Measurements from ENCODE around the gene SCGB1C1. TPM values are rescaled to one million over a fixed set of nuclear protein-coding genes. Genes with fewer than 3 reads are reported as not detected.

SCGB1C1 gene
- total RNA-seq, 1 donor from 2014 or later: not detected

GRCh38 chr11:235180-235579 lies 42.3 kb downstream of the SCGB1C1 start:
- Histone ChIP-seq H3K9me3 (ENCODE audit: low read depth) (no peaks in the 10 kb centered on the region), H3K27ac (no peak overlapping the region), H3K36me3 (no peaks in the 10 kb centered on the region), H3K4me3 (peak overlapping the region; percentile 70), H3K4me2 (peak overlapping the region; percentile 91), H3K9ac (peak overlapping the region; percentile 54), H2AFZ (replicated peaks) (no peak overlapping the region), H3K4me1 (peaks cover 12% of the 10 kb centered on the region), H4K20me1 (ENCODE audit: low read depth) (peaks cover 11% of the 10 kb centered on the region), H3K27me3 (no peaks in the 10 kb centered on the region), H3F3A (ENCODE audit: low read depth) (peaks cover 12% of the 10 kb centered on the region), H3K79me2 (ENCODE audit: low read depth) (peaks cover 43% of the 10 kb centered on the region)
- TF ChIP-seq EZH2 (IDR thresholded peaks at IDR 0.05) (no peak), EZH2phosphoT487 (IDR thresholded peaks at IDR 0.05) (no peak), CTCF (IDR thresholded peaks at IDR 0.05) (no peak)
- H3K27me3 Mint-ChIP-seq (ENCODE audit: insufficient read depth, low read depth): peaks cover 4% of the 10 kb centered on the region
- H3K4me3 Mint-ChIP-seq: peak overlapping the region; percentile 97
- H3K36me3 Mint-ChIP-seq: peaks cover 4% of the 10 kb centered on the region
- H3K4me1 Mint-ChIP-seq: peaks cover 23% of the 10 kb centered on the region
- H3K27ac Mint-ChIP-seq: no peak overlapping the region
- no peaks in the 10 kb centered on the region for H3K9me3 Mint-ChIP-seq
- DNase-seq (ENCODE audit: low spot score): no peak

GRCh38 chr11:235609-235996 lies 42.7 kb downstream of the SCGB1C1 start:
- Histone ChIP-seq H3K27me3 (no peaks in the 10 kb centered on the region), H2AFZ (replicated peaks) (peak overlapping the region; percentile 30), H3K9me3 (ENCODE audit: low read depth) (no peaks in the 10 kb centered on the region), H3F3A (ENCODE audit: low read depth) (peaks cover 12% of the 10 kb centered on the region), H4K20me1 (ENCODE audit: low read depth) (peaks cover 11% of the 10 kb centered on the region), H3K79me2 (ENCODE audit: low read depth) (peaks cover 46% of the 10 kb centered on the region), H3K4me2 (peak overlapping the region; percentile 91), H3K36me3 (no peaks in the 10 kb centered on the region), H3K9ac (peak overlapping the region; percentile 54), H3K27ac (no peak overlapping the region), H3K4me1 (peaks cover 12% of the 10 kb centered on the region), H3K4me3 (peak overlapping the region; percentile 70)
- Mint-ChIP-seq H3K9me3 (no peaks in the 10 kb centered on the region), H3K4me3 (peak overlapping the region; percentile 97), H3K4me1 (peaks cover 23% of the 10 kb centered on the region), H3K27me3 (ENCODE audit: insufficient read depth, low read depth) (peaks cover 4% of the 10 kb centered on the region), H3K36me3 (peaks cover 2% of the 10 kb centered on the region), H3K27ac (peak overlapping the region; percentile 72)
- TF ChIP-seq EZH2 (IDR thresholded peaks at IDR 0.05): no peak
- TF ChIP-seq EZH2phosphoT487 (IDR thresholded peaks at IDR 0.05): no peak
- no peak for TF ChIP-seq CTCF (IDR thresholded peaks at IDR 0.05)
- DNase-seq (ENCODE audit: low spot score): no peak

GRCh38 chr11:235997-236773 lies 43.3 kb downstream of the SCGB1C1 start, which contains the start of gene SIRT3:
SIRT3 (minus strand) TSS chr11:236342; CDS start chr11:236328, 14 bp downstream.
- Mint-ChIP-seq H3K36me3 (peaks cover 2% of the 10 kb centered on the region), H3K27me3 (ENCODE audit: insufficient read depth, low read depth) (peaks cover 4% of the 10 kb centered on the region), H3K4me1 (peaks cover 23% of the 10 kb centered on the region), H3K9me3 (no peaks in the 10 kb centered on the region), H3K4me3 (peak within 1 kb of the TSS; percentile 97), H3K27ac (peak within 1 kb of the TSS; percentile 94)
- no peaks in the 10 kb centered on the region for H3K9me3 ChIP-seq (ENCODE audit: low read depth)
- H3K4me1 ChIP-seq: peaks cover 12% of the 10 kb centered on the region
- peaks cover 46% of the 10 kb centered on the region for H3K79me2 ChIP-seq (ENCODE audit: low read depth)
- peak within 1 kb of the TSS; percentile 89 for H3K4me3 ChIP-seq
- H2AFZ ChIP-seq (replicated peaks): peak within 1 kb of the TSS; percentile 90
- H3K9ac ChIP-seq: peak within 1 kb of the TSS; percentile 65
- no peaks in the 10 kb centered on the region for H3K36me3 ChIP-seq
- H3K27me3 ChIP-seq: no peaks in the 10 kb centered on the region
- peak within 1 kb of the TSS; percentile 80 for H3K27ac ChIP-seq
- peaks cover 12% of the 10 kb centered on the region for H3F3A ChIP-seq (ENCODE audit: low read depth)
- peaks cover 11% of the 10 kb centered on the region for H4K20me1 ChIP-seq (ENCODE audit: low read depth)
- H3K4me2 ChIP-seq: peak within 1 kb of the TSS; percentile 98
- peak; percentile 93 for DNase-seq (ENCODE audit: low spot score)
- TF ChIP-seq EZH2phosphoT487 (IDR thresholded peaks at IDR 0.05) (no peak), EZH2 (IDR thresholded peaks at IDR 0.05) (no peak), CTCF (IDR thresholded peaks at IDR 0.05) (peak; percentile 32)

All from neural progenitor cell (in vitro differentiated cells).